HG03025 (cell line): Measurements from ENCODE around the gene KLHL8.

ENCODE experiments used
- ATAC-seq: cut with Tn5 transposase; IDR thresholded peaks from one replicate; pipeline ENCODE4 v1.9.1; 2021; ENCODE audit warnings: mild to moderate bottlenecking, moderate library complexity; ENCODE audit not compliant: unreplicated experiment, low FRiP score

Gene KLHL8

GRCh38 chr4:87128006-87128705 lies 92.3 kb downstream of the KLHL8 start:
- ATAC-seq = no peak

DNA sequence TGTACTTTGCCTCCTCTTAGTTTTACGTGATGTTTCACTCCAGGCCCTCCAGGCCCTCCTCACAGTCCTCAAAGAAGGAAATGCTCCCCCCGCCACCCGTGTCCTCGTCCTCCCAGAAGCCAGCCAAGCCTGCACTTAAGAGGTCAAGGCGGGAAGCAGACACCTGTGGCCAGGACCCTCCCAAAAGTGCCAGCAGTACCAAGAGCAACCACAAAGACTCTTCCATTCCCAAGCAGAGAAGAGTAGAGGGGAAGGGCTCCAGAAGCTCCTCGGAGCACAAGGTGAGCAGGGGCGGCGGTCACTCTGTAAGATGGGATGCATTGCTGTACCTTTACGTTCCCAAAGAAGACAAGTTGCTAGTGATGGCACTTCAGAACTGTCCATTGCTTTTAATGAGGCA lies 94.4 kb downstream of the KLHL8 start:
- ATAC-seq = no peak

DNA sequence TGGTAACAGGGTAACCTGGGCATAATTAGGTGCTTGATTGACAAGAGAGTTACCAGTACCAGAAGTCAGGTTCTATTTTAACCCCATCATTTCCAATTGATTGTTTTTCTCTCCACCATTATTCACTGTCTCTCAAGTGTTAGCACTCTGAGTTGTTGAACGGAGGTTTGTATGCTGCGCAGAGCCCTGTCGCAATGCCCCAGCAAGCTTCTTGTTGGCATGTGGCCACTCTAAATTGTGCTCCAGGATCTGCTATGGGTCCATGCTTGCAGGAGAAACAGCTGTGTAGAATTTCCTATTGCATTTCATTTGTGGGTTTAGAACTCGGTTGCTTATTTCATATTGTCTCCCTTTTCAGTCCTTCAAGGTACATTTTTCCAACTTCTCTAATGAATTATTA lies 98.2 kb downstream of the KLHL8 start:
- ATAC-seq = no peak

GRCh38 chr4:87121341-87122065 lies 98.9 kb downstream of the KLHL8 start:
- no peak for ATAC-seq

DNA sequence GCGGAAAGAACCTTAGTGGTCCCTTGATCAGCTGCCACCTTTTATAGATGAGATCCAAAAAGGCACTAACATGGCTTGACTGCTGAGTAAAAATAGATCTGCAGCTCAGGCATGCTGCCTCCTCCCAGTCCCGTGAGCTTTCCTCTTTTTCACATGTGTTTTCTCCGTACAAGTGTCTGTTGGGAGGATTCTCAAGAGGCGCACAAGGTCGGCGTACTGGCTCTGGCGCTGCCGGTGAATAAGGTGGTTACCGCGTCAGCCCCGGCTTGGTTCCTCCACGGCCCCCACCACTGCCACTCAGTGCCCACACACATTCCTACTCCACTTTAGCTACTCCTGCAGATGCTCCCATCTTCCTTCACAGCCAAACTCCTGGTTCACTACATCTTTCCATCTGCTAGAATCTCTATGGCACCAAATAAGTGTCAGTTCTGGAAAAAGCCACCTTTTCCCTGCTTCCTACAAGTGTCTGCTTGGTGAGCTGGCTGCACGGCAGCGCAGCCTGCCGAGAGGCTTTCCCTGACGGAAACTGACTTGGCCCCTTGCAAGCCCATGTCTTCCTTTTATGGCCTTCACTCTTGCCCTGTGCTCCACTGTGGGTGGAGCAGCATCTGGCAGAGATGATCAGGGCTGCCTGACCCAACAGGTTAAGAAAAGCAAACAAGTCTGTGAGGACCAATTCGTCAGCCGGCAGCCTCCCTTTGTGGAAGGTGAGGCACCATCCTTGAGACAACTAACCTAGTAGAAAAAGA lies 99.8 kb downstream of the KLHL8 start:
- ATAC-seq = no peak

DNA sequence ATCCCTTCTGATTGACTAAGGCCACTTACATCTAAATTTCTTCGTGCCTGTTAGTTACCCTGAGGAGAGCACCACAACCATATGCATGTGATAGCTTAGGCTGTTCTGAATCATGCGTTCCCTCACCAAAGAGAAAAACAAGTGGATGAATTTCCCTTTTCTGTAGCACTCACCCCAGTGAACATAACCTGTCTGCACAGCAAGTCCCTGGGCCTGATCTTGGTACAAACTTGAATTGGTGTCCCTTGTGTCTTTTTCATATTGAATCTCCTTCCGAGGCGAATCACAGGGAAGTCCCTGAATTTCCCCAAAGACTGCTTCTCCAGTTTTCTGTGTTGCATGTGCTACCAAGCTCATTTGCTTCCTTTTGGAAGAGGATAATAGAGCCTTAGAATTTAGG lies 100.4 kb downstream of the KLHL8 start:
- ATAC-seq = no peak

DNA sequence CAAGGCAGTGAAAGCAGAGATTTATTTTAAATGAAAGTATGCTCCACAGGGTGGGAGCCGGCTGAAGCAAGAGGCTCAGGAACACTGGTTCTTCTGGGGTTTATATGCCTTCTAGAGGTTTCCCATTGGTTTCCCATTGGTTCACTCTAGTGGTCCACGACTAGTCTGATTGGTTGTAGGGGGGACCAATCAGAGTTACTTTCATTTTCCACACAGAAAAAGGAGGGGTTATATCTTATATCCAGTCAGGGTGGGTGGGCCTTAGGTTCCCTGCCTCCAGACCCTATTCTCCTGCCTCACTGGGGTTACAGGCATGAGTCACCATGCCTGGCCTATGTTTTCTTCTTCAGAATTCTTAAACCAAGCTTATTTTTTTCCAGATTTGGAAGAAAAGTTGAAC lies 101.6 kb downstream of the KLHL8 start:
- no peak for ATAC-seq

GRCh38 chr4:87118421-87118820 lies 102.0 kb downstream of the KLHL8 start:
- ATAC-seq = no peak

GRCh38 chr4:87117732-87118075 lies 102.7 kb downstream of the KLHL8 start:
- no peak for ATAC-seq

DNA sequence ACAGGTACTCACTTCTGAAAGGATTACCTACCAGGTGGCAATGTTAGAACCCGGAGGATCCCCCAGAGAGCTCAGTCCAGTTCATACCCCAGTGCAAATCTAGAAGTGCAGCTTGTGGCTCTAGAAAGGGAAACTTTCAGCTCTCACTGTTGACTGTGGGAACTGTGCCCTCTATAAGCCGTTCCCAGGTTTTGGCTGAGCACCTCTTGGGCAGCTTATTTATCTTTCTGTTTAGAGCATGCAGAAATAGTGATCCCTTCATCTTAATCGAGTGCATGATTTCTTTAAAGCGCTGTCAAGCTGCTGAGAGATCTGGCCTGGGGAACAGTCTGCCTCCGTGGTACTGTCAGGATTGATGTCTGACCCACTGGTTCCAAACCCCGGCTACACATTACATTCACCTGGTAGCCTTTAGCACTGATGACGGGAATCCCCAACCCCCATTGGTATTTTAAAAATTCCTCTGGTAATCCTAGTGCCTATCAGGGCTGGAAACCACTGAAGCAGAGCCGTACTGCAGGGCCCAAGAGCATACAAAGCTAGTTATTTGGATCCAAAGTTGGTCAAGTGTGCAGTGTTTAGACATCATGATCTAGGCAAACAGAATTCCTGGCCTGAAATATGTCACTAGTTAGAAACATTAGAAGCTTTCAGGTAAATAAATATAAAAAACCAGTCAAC lies 103.2 kb downstream of the KLHL8 start:
- ATAC-seq = no peak

- ATAC-seq = no peak
Measured at GRCh38 chr4:87116231-87116630, 104.2 kb downstream of the KLHL8 start.

GRCh38 chr4:87114245-87115062 lies 106.0 kb downstream of the KLHL8 start:
- ATAC-seq = no peak

DNA sequence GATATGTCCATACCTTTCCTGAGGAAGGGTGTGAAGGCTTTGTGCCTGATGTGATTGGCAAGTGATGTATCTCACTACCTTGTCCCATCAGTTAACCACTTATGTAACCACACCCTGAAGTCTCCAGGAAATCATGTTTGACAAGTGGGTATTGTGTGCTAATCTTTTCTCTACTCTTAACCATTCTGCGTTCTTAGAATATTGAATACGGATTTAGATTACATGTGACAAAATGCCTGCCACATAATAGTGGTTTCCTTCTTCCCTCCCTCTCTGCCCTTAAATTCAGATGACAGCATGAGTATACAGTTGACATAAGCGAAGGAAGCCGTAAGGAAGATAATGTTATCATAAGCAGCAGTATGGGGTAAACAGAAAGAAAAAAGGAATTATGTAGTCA lies 108.4 kb downstream of the KLHL8 start:
- no peak for ATAC-seq
